Stimulated activated CD8-positive, alpha-beta memory T cell treated with anti-CD3 and anti-CD28 coated beads, Interleukin-15, amount 100 ng/mL, for 24 hours (primary cell): ENCODE results near the gene KRTAP10-2.
"Not testable (repeated sequence)": the region's sequence is repeated elsewhere in the genome, so short reads cannot be mapped to it uniquely, and the experiment has no call there.

Experiments used
- DNase-seq: peaks from one replicate; pipeline ENCODE4 v3.0.0-alpha.2; 2020; ENCODE audit warnings: low read depth

Gene KRTAP10-2

GRCh38 chr21:44513389-44514217, 37.7 kb downstream of the KRTAP10-2 start:
- no peak for DNase-seq

GRCh38 chr21:44512496-44513388, 38.6 kb downstream of the KRTAP10-2 start:
- no peak for DNase-seq

- no peak for DNase-seq
These were observed 39.4 kb downstream of the KRTAP10-2 start for GRCh38 chr21:44511938-44512275.

- DNase-seq = no peak
These were observed 39.9 kb downstream of the KRTAP10-2 start for GRCh38 chr21:44511219-44511937.

GRCh38 chr21:44510508-44511218, 40.6 kb downstream of the KRTAP10-2 start:
- peak; percentile 73 for DNase-seq

GRCh38 chr21:44510109-44510507, 41.2 kb downstream of the KRTAP10-2 start:
- DNase-seq = no peak

GRCh38 chr21:44509539-44509938, 41.8 kb downstream of the KRTAP10-2 start:
- no peak for DNase-seq

- no peak for DNase-seq
These were observed 42.4 kb downstream of the KRTAP10-2 start for GRCh38 chr21:44508711-44509445.

- DNase-seq = no peak
These were observed 42.9 kb downstream of the KRTAP10-2 start for GRCh38 chr21:44508426-44508710.

GRCh38 chr21:44507673-44508425, 43.5 kb downstream of the KRTAP10-2 start:
- DNase-seq = no peak

GRCh38 chr21:44506279-44507255, 44.7 kb downstream of the KRTAP10-2 start:
- DNase-seq = no peak

- DNase-seq = no peak
These were observed 45.5 kb downstream of the KRTAP10-2 start for GRCh38 chr21:44505673-44506278.

- no peak for DNase-seq
These were observed 47.4 kb downstream of the KRTAP10-2 start for GRCh38 chr21:44503901-44504399.

GRCh38 chr21:44503006-44503889, 48.1 kb downstream of the KRTAP10-2 start:
- DNase-seq = not testable (repeated sequence)

- no peak for DNase-seq
These were observed 48.9 kb downstream of the KRTAP10-2 start for GRCh38 chr21:44502171-44502958.
